CD4-positive, alpha-beta T cell (primary cell): ENCODE measurements around the gene LPCAT1. TPM values are rescaled to one million over a fixed set of nuclear protein-coding genes. Genes with fewer than 3 reads are reported as not detected.
A peak's percentile ranks its signal among the peaks of the same experiment; 100 is the strongest.

ENCODE experiments used
- ATAC-seq: fragments of 200-7000 bp; cut with Tn5 transposase; one replicate; pipeline ENCODE4 v1.10.0; 2022; ENCODE audit warnings: mild to moderate bottlenecking; ENCODE audit not compliant: poor library complexity
- CTCF ChIA-PET: fragments of 350-600 bp; sonication (Branson Sonifier 250); formaldehyde crosslinking; loops from one replicate; lab custom pipeline; 2021; ENCODE audit warnings: antibody characterized with exemption, inconsistent platforms; lab: Charles Lee
- POLR2A ChIA-PET: fragments of 350-600 bp; sonication (Branson Sonifier 250); formaldehyde crosslinking; loops from one replicate; lab custom pipeline; 2021; ENCODE audit warnings: antibody characterized with exemption, inconsistent platforms; lab: Charles Lee
- DNase-seq, 14 experiments: peaks; one replicate each; pipeline ENCODE4 v3.0.0-alpha.2; 2013 to 2020; ENCODE audit warnings: mixed read lengths in 2 of 14
- H3K27ac ChIP-seq, 2 donors: one replicate each; pipeline versions ENCODE4 v1.5.1 to v1.7.0; 2013; ENCODE audit warnings: low read length in 2 of 2, low read depth in 1 of 2, mild to moderate bottlenecking in 1 of 2
- H3K27me3 ChIP-seq, 2 experiments: 1 replicate in 1 of 2; 2 replicates in 1 of 2; pipeline versions ENCODE4 v1.6.1 to v1.7.0; 2013; ENCODE audit warnings: low read length in 2 of 2, control low read depth in 1 of 2, mild to moderate bottlenecking in 1 of 2, moderate library complexity in 1 of 2; ENCODE audit not compliant: insufficient read depth in 2 of 2, control insufficient read depth in 1 of 2
- H3K36me3 ChIP-seq: one replicate; pipeline ENCODE4 v1.6.1; 2013; ENCODE audit warnings: low read length, control low read depth; ENCODE audit not compliant: insufficient read depth
- H3K4me1 ChIP-seq: one replicate; pipeline ENCODE4 v1.6.1; 2013; ENCODE audit warnings: low read length, control low read depth; ENCODE audit not compliant: insufficient read depth
- H3K4me3 ChIP-seq: one replicate; pipeline ENCODE4 v1.5.1; 2013; ENCODE audit warnings: mild to moderate bottlenecking, low read length, moderate library complexity
- H3K9me3 ChIP-seq, 2 experiments: 1 replicate in 1 of 2; 2 replicates in 1 of 2; pipeline versions ENCODE4 v1.6.1 to v1.7.0; 2013; ENCODE audit warnings: low read length in 2 of 2, mild to moderate bottlenecking in 2 of 2, control low read depth in 1 of 2, moderate library complexity in 1 of 2; ENCODE audit not compliant: control insufficient read depth in 1 of 2, insufficient read depth in 1 of 2
- H3K27ac Mint-ChIP-seq: one replicate; pipeline ENCODE4 v1.8.0; 2020; ENCODE audit warnings: mixed read lengths
- H3K27me3 Mint-ChIP-seq: one replicate; pipeline ENCODE4 v1.8.0; 2021; ENCODE audit warnings: mixed read lengths
- H3K36me3 Mint-ChIP-seq: one replicate; pipeline ENCODE4 v1.8.0; 2021; ENCODE audit warnings: low read depth, mixed read lengths
- H3K4me1 Mint-ChIP-seq: one replicate; pipeline ENCODE4 v1.8.0; 2021; ENCODE audit warnings: low read depth, mixed read lengths
- H3K4me3 Mint-ChIP-seq: one replicate; pipeline ENCODE4 v1.8.0; 2020; ENCODE audit warnings: mild to moderate bottlenecking, mixed read lengths
- H3K9me3 Mint-ChIP-seq: one replicate; pipeline ENCODE4 v1.8.0; 2020; ENCODE audit warnings: mixed read lengths
- CTCF ChIP-seq: fragments of 200-600 bp; IDR thresholded peaks from one replicate; pipeline ENCODE4 v1.8.0; 2022; ENCODE audit warnings: antibody characterized with exemption, mild to moderate bottlenecking
- intact Hi-C, 2 experiments: fragments of 100-400 bp; cut with DNase I in 1 of 2; cut with micrococcal nuclease in 1 of 2; formaldehyde crosslinking; loops; one replicate each; pipeline versions ENCODE4 v1.15.1 to v1.9.0; 2023 to 2025; cut with DNase I, micrococcal nuclease
- total RNA-seq, 174 experiments: library from RNA in 2 of 174; stranded (reverse) in 2 of 174; gene quantifications; one replicate each; pipeline ENCODE4 v1.2.3 and lab custom pipeline; 2021 to 2026

LPCAT1 gene
- total RNA-seq, 2 experiments from 2014 or later, result 20.4 to 21.2 TPM

DNA sequence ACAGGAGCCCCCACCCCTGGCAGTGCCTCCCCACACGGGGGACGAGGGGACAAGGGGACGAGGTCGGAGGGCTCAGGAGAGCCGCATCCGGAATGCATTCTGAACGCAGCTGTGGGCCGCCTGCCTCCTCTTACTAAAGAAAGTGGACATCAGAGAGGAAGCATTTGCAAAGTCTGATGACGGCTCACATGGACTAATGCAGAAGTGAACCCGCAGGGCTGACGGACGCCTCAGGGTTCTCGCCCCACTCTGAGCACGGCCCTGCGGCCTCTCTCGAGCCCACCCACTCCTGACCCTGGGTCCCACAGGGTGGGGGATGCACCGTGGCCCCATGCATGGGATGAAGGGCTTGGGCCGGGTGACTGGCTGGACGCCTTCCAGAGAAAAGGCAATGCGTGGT, 5.9 kb downstream of the LPCAT1 start:
- no peak for TF ChIP-seq CTCF
- DNase-seq (peak in 2 of 14 experiments; percentile 28 to 30), ATAC-seq (no peak)
- intact Hi-C loops, result no loop called here
- Mint-ChIP-seq H3K4me3 (no peak overlapping the region), H3K27me3 (no peaks in the 10 kb centered on the region), H3K27ac (no peak overlapping the region), H3K9me3 (no peaks in the 10 kb centered on the region), H3K36me3 (peaks cover 24% of the 10 kb centered on the region), H3K4me1 (peaks cover 25% of the 10 kb centered on the region)
- H3K4me3 ChIP-seq, result no peak overlapping the region
- H3K36me3 ChIP-seq, result peaks cover 24% of the 10 kb centered on the region
- CTCF ChIA-PET, result no interaction called here
- H3K9me3 ChIP-seq, result no peaks in the 10 kb centered on the region
- no peak overlapping the region for H3K27ac ChIP-seq
- POLR2A ChIA-PET, result no interaction called here
- H3K27me3 ChIP-seq, result no peaks in the 10 kb centered on the region
- peaks cover 75% of the 10 kb centered on the region for H3K4me1 ChIP-seq

DNA sequence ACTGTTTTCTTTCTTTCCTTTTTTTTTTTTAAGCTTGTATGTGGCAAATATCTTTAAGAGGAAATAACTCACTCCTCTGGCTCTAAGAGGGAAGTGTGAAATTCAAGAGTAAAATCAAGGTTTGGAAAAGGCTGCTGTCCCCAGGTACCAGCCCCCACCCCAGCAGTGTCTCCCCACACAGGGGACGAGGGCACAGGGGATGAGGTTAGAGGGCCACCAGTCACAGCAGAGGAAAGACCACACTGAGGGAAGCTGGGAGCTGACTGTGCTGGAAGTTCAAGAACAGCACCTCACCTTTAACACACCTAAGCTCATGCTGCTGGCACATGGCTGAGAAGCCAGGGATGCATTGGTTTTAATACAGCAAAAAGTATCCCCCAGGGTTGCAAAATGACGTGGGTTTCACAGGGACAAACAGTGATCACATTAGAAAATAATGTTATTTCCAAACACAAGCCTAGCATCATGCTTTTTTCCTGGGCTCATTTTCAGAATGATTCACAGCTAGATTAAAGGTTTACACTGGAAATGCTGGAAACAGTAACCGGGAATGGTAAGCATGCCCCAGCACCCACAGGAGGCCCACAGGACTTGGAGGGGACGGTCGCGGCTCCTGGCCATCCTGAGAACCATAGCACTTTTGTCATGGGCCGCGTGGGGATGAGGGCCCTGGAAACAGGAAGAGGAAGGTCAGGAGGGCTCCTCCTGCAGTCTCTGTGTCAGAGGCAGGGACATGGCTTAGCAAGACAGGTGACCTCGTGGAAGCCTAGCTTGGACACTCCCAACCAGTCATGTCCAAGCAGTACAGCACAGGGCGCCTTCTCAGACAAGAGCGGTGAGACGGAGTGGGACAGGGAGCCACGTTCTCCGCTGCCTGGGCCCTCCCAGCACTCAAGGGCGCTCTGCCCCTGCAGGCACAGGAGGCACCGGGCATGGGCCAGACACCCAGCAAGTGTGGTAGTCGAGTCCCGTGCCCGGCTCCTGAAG, 6.9 kb downstream of the LPCAT1 start:
- TF ChIP-seq CTCF, result no peak
- ChIA-PET CTCF (no interaction called here), POLR2A (no interaction called here)
- no peak overlapping the region for H3K27ac Mint-ChIP-seq
- H3K9me3 Mint-ChIP-seq, result no peaks in the 10 kb centered on the region
- no peaks in the 10 kb centered on the region for H3K27me3 Mint-ChIP-seq
- H3K4me3 ChIP-seq, result no peak overlapping the region
- DNase-seq, result peak in 3 of 14 experiments; percentile 0 to 37 (median 25)
- ATAC-seq, result no peak
- peaks cover 31% of the 10 kb centered on the region for H3K36me3 ChIP-seq
- peaks cover 18% of the 10 kb centered on the region for H3K36me3 Mint-ChIP-seq
- no peaks in the 10 kb centered on the region for H3K9me3 ChIP-seq
- no peak overlapping the region for H3K4me3 Mint-ChIP-seq
- intact Hi-C loops, result no loop called here
- peaks cover 65% of the 10 kb centered on the region for H3K4me1 ChIP-seq
- H3K4me1 Mint-ChIP-seq, result peaks cover 16% of the 10 kb centered on the region
- no peaks in the 10 kb centered on the region for H3K27me3 ChIP-seq
- no peak overlapping the region for H3K27ac ChIP-seq

- Histone ChIP-seq H3K4me1 (peaks cover 60% of the 10 kb centered on the region), H3K4me3 (no peak overlapping the region), H3K27ac (no peak overlapping the region), H3K9me3 (no peaks in the 10 kb centered on the region), H3K36me3 (peaks cover 37% of the 10 kb centered on the region), H3K27me3 (no peaks in the 10 kb centered on the region)
- TF ChIP-seq CTCF, result no peak
- peak in 4 of 14 experiments; percentile 0 to 56 (median 36) for DNase-seq
- H3K4me1 Mint-ChIP-seq, result peaks cover 11% of the 10 kb centered on the region
- CTCF ChIA-PET, result no interaction called here
- peaks cover 15% of the 10 kb centered on the region for H3K36me3 Mint-ChIP-seq
- intact Hi-C loops, result no loop called here
- no peak for ATAC-seq
- no peak overlapping the region for H3K4me3 Mint-ChIP-seq
- no peak overlapping the region for H3K27ac Mint-ChIP-seq
- H3K27me3 Mint-ChIP-seq, result no peaks in the 10 kb centered on the region
- POLR2A ChIA-PET, result no interaction called here
- H3K9me3 Mint-ChIP-seq, result no peaks in the 10 kb centered on the region
Observed at GRCh38 chr5:1515921-1516571, 7.7 kb downstream of the LPCAT1 start.
